Suprapubic skin (tissue), 4 donors: ENCODE data around the gene AFF1. TPM values are rescaled to one million over a fixed set of nuclear protein-coding genes. Genes with fewer than 3 reads are reported as not detected.

ENCODE experiments used
- DNase-seq, 2 donors: peaks; one replicate each; pipeline ENCODE4 v3.0.0-alpha.2; 2019; ENCODE audit warnings: low spot score in 2 of 2
- H3K27ac ChIP-seq: fragments of 200-600 bp; sonication (generic); one replicate; pipeline ENCODE4 v1.5.1; 2019
- H3K27me3 ChIP-seq: fragments of 200-600 bp; sonication (generic); one replicate; pipeline ENCODE4 v1.5.1; 2019
- H3K36me3 ChIP-seq: fragments of 200-600 bp; sonication (generic); one replicate; pipeline ENCODE4 v1.5.1; 2019
- H3K4me1 ChIP-seq: fragments of 200-600 bp; sonication (generic); one replicate; pipeline ENCODE4 v1.5.1; 2019
- H3K4me3 ChIP-seq: fragments of 200-600 bp; sonication (generic); one replicate; pipeline ENCODE4 v1.5.1; 2019; ENCODE audit warnings: mild to moderate bottlenecking
- H3K9me3 ChIP-seq: fragments of 200-600 bp; sonication (generic); one replicate; pipeline ENCODE4 v1.5.1; 2019
- EP300 ChIP-seq: sonication (generic); formaldehyde crosslinking; IDR thresholded peaks from one replicate; pipeline ENCODE4 v1.6.1; 2017; ENCODE audit warnings: antibody characterized with exemption
- POLR2A ChIP-seq, 2 donors: fragments of 450-650 bp; IDR thresholded peaks; one replicate each; pipeline ENCODE4 v1.6.1; 2017; ENCODE audit warnings: antibody characterized with exemption in 2 of 2, mild to moderate bottlenecking in 2 of 2, moderate library complexity in 2 of 2
- POLR2AphosphoS5 ChIP-seq, 3 donors: sonication (generic); formaldehyde crosslinking; IDR thresholded peaks; one replicate each; pipeline ENCODE4 v1.6.1; 2017; ENCODE audit warnings: antibody characterized with exemption in 3 of 3
- WGBS: methylation state at CpG from one replicate; pipeline ENCODE4 v1.1.5; 2018; 5-methylcytosine and 5-hydroxymethylcytosine counted together
- total RNA-seq, 4 donors: library from RNA; depleted of rRNA; stranded (reverse); fragments of >200 nt; gene quantifications; one replicate each; pipeline ENCODE4 v1.1.0, GENCODE V29; 2016
- TF ChIP-seq, protein P1 (sequence below), 2 donors: fragments of 200-600 bp in 1 of 2; fragments of 450-650 bp in 1 of 2; sonication (generic) in 1 of 2; IDR thresholded peaks; one replicate each; pipeline ENCODE4 v1.5.1; 2016 to 2019; ENCODE audit warnings: antibody characterized with exemption in 2 of 2, mild to moderate bottlenecking in 1 of 2, moderate library complexity in 1 of 2

Gene AFF1
- total RNA-seq, 4 donors from 2014 or later, result 67.2 to 175 (median 103) TPM

DNA sequence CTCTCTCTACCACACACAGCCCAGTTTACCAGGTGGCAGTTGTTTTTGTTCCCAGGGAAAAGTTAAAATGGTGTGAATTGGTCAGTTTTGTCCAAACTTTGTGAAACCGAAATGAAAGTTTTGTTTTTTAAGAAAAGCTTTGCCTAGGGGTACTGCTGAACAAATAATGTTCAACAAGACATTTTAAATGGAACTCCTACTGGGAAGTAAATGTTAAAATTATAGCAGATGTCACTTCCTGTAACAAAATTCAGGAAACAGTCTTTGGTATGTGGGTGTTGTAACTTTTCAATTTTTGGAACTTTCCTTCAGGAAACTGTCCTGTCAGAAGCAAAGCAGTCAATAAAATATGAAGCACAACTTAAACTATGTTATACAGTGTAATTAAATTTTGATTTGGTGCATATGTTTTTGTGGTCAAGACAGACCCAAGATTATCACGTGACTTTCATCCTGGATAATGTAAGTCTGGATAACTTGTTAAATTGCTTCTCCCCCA is 79.5 kb downstream of the AFF1 start:
- Histone ChIP-seq H3K4me1 (peaks cover 87% of the 10 kb centered on the region), H3K9me3 (no peaks in the 10 kb centered on the region), H3K27me3 (no peaks in the 10 kb centered on the region), H3K27ac (peak overlapping the region; percentile 76), H3K36me3 (no peaks in the 10 kb centered on the region), H3K4me3 (no peak overlapping the region)
- WGBS, result 31% methylated on average over 2 of the region's 2 CpGs
- TF ChIP-seq, protein P1, sequence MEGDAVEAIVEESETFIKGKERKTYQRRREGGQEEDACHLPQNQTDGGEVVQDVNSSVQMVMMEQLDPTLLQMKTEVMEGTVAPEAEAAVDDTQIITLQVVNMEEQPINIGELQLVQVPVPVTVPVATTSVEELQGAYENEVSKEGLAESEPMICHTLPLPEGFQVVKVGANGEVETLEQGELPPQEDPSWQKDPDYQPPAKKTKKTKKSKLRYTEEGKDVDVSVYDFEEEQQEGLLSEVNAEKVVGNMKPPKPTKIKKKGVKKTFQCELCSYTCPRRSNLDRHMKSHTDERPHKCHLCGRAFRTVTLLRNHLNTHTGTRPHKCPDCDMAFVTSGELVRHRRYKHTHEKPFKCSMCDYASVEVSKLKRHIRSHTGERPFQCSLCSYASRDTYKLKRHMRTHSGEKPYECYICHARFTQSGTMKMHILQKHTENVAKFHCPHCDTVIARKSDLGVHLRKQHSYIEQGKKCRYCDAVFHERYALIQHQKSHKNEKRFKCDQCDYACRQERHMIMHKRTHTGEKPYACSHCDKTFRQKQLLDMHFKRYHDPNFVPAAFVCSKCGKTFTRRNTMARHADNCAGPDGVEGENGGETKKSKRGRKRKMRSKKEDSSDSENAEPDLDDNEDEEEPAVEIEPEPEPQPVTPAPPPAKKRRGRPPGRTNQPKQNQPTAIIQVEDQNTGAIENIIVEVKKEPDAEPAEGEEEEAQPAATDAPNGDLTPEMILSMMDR (IDR thresholded peaks at IDR 0.05), result no peak
- TF ChIP-seq EP300 (no peak), POLR2AphosphoS5 (IDR thresholded peaks at IDR 0.05) (no peak), POLR2A (IDR thresholded peaks at IDR 0.05) (no peak)
- DNase-seq, result no peak

DNA sequence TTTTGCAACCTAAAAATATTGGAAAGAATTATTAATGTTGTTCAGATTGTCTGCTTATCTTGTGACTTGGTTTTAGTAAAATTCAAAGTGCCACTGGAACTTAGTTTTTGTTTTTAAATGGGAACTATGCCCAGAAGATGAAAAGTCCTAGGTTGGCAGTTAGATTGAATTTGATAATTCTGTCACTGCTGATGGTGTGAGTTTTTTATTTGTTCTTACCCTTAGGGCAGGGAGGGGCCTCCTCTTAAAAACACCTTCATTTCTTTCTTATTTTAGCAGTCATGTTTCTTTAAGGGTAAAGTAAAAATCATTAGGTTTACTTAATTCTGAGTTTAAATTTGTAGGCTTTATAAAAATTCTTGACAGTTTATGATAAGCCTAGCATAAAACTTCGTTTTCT is 80.6 kb downstream of the AFF1 start:
- no peak for TF ChIP-seq POLR2A (IDR thresholded peaks at IDR 0.05)
- no peak for DNase-seq
- H3K36me3 ChIP-seq, result no peaks in the 10 kb centered on the region
- 62% methylated on average over 1 of the region's 1 CpG for WGBS
- H3K27ac ChIP-seq, result peak overlapping the region; percentile 76
- no peaks in the 10 kb centered on the region for H3K27me3 ChIP-seq
- H3K9me3 ChIP-seq, result no peaks in the 10 kb centered on the region
- peaks cover 86% of the 10 kb centered on the region for H3K4me1 ChIP-seq
- H3K4me3 ChIP-seq, result no peak overlapping the region

DNA sequence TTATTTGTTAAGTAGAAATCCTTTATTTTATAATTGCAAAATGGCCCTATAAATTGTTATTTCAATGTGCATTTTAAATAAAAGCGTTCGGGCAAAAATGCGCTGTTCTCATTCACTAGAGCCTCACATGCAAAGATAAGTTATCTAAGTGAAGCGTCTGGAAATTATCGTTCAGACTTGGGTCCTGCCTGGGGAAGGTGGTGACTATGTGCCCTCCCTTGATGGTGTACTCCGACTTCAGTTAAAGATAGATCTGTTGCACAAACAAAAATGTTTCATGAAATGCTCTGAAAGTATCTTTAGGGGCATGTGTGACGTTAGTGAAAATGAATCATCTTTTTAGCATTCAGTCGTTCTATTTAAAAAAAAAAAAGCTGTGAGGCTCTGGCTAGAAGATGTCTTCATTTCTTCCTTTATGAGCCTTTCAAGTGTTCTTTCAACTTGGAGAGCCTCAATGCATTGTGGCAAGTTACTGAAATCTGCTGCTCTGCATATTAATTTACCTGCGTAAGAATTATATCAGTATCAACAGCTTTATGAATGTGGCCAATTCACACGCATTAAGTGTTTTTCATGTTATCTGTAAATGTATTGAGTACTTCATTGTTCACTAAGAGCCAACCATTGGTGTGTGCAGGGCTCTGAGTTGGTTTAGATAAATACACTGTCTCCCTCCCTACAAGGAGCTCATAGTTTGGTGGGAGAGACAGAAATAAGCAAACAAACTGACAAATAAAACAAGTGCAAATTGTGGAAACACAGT is 83.0 kb downstream of the AFF1 start:
- Histone ChIP-seq H3K9me3 (no peaks in the 10 kb centered on the region), H3K27me3 (no peaks in the 10 kb centered on the region), H3K27ac (peak overlapping the region; percentile 22), H3K36me3 (no peaks in the 10 kb centered on the region), H3K4me1 (peaks cover 66% of the 10 kb centered on the region), H3K4me3 (no peak overlapping the region)
- no peak for DNase-seq
- TF ChIP-seq, protein P1 (IDR thresholded peaks at IDR 0.05), result no peak
- TF ChIP-seq POLR2A (IDR thresholded peaks at IDR 0.05) (no peak), POLR2AphosphoS5 (IDR thresholded peaks at IDR 0.05) (no peak), EP300 (no peak)
- WGBS, result 72% methylated on average over 10 of the region's 10 CpGs

DNA sequence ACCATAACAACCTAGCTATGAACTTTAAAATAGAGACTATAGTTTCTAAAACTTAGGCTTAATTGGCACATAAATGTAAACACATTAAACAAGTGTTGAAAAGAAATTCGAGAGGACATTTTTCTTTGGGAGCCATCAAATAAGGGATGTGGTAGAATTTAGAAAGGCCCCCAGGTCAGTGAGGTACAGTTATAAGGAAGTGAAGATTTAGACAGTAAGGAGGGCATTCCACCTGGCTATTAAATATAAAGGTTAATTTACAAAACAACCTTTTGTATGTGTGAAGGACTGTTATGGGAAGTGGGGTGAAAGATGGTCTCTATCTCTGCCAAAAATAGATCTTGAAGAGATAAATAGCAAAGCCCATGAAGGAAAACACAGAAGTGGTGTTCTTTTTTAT is 83.9 kb downstream of the AFF1 start:
- Histone ChIP-seq H3K4me1 (peaks cover 64% of the 10 kb centered on the region), H3K27ac (no peak overlapping the region)
- WGBS, result 63% methylated on average over 1 of the region's 1 CpG

DNA sequence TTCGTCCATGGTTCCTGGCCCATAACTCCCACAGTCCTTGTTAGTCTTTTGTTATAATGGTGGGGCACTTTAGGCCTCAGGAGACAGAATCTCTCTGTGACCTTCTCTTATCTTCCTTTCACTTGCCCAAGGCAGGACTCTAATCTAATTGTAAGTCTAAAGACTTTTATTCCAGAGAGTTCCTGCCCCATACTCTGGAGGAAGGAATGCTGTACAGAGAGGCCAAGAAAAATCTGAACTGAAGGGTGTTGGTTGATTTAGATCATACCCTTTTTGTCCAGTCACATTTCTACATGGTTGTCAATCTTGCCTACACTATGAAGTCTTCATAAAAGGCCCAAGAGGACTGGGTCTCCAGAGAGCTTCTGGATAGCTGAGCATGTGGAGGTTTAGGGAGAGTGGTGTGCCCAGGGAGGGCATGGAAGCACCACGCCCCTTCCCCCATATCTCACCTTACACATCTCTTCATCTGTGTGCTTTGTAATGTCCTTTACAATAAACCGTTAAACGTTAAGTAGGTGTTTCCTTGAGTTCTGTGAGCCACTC is 84.5 kb downstream of the AFF1 start:
- 90% methylated on average over 4 of the region's 4 CpGs for WGBS
- no peak for TF ChIP-seq POLR2AphosphoS5 (IDR thresholded peaks at IDR 0.05)
- no peak for TF ChIP-seq POLR2A (IDR thresholded peaks at IDR 0.05)
- no peak for TF ChIP-seq EP300
- TF ChIP-seq, protein P1 (IDR thresholded peaks at IDR 0.05), result no peak
- no peaks in the 10 kb centered on the region for H3K27me3 ChIP-seq
- H3K4me1 ChIP-seq, result peaks cover 62% of the 10 kb centered on the region
- H3K9me3 ChIP-seq, result no peaks in the 10 kb centered on the region
- DNase-seq, result no peak
- no peaks in the 10 kb centered on the region for H3K36me3 ChIP-seq
- no peak overlapping the region for H3K27ac ChIP-seq
- no peak overlapping the region for H3K4me3 ChIP-seq

More for the DNA sequence above, 83.9 kb downstream of the AFF1 start:
- DNase-seq, result no peak
- Histone ChIP-seq H3K9me3 (no peaks in the 10 kb centered on the region), H3K36me3 (no peaks in the 10 kb centered on the region), H3K27me3 (no peaks in the 10 kb centered on the region), H3K4me3 (no peak overlapping the region)
- no peak for TF ChIP-seq POLR2A (IDR thresholded peaks at IDR 0.05)
- TF ChIP-seq, protein P1 (IDR thresholded peaks at IDR 0.05), result no peak
- TF ChIP-seq EP300, result no peak
- no peak for TF ChIP-seq POLR2AphosphoS5 (IDR thresholded peaks at IDR 0.05)
